ENCODE results near the gene LRMDA.

DNA sequence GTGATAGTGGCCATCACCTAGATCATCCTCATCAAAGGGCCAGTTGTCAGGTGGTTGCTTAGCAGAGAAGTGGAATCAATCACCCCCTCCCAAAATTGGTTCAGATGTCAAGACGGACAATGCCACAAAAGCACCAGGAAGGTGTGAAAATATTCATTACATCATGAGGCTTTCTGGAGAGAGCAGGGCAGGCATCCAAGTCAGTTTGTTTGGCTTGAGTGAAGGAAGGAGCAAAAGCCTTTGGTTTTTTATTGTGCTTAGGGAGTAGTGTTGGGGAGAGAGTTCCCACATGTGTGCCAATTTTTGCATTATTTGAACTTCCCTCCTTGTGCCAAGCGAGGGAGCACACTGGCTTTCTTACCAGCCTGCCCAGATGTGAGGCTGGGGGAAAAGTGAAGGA lies 1082.9 kb downstream of the LRMDA start:
- no peak for TF ChIP-seq CTCF (IDR thresholded peaks at IDR 0.05 in 2 of 3, conservative IDR thresholded peaks at IDR 0.05 in 1 of 3; ENCODE audit: control insufficient read depth in 2 of 3, extremely low read depth in 1 of 3, insufficient read depth in 1 of 3, low read depth in 3 of 3, low read length in 3 of 3)
- no peak for TF ChIP-seq YY1 (IDR thresholded peaks at IDR 0.05; ENCODE audit: low read depth, low read length)
- TF ChIP-seq BACH1 (IDR thresholded peaks at IDR 0.05; ENCODE audit: borderline replicate concordance), result no peak
- TF ChIP-seq EP300 (IDR thresholded peaks at IDR 0.05; ENCODE audit: borderline replicate concordance in 1 of 2, control insufficient read depth in 1 of 2, low read depth in 2 of 2, low read length in 2 of 2), result no peak
- no peak for TF ChIP-seq RFX5 (IDR thresholded peaks at IDR 0.05; ENCODE audit: low read depth, low read length)
- TF ChIP-seq, protein P1, sequence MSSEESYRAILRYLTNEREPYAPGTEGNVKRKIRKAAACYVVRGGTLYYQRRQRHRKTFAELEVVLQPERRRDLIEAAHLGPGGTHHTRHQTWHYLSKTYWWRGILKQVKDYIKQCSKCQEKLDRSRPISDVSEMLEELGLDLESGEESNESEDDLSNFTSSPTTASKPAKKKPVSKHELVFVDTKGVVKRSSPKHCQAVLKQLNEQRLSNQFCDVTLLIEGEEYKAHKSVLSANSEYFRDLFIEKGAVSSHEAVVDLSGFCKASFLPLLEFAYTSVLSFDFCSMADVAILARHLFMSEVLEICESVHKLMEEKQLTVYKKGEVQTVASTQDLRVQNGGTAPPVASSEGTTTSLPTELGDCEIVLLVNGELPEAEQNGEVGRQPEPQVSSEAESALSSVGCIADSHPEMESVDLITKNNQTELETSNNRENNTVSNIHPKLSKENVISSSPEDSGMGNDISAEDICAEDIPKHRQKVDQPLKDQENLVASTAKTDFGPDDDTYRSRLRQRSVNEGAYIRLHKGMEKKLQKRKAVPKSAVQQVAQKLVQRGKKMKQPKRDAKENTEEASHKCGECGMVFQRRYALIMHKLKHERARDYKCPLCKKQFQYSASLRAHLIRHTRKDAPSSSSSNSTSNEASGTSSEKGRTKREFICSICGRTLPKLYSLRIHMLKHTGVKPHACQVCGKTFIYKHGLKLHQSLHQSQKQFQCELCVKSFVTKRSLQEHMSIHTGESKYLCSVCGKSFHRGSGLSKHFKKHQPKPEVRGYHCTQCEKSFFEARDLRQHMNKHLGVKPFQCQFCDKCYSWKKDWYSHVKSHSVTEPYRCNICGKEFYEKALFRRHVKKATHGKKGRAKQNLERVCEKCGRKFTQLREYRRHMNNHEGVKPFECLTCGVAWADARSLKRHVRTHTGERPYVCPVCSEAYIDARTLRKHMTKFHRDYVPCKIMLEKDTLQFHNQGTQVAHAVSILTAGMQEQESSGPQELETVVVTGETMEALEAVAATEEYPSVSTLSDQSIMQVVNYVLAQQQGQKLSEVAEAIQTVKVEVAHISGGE (CRISPR knock-in tag; IDR thresholded peaks at IDR 0.05), result no peak
- no peak for TF ChIP-seq POU2F2 (IDR thresholded peaks at IDR 0.05; ENCODE audit: borderline replicate concordance, low read depth, low read length)
- no peak for TF ChIP-seq SUZ12 (IDR thresholded peaks at IDR 0.05; ENCODE audit: unreplicated experiment)

All from GM12878 (cell line).